GM18508 (cell line): ENCODE results near the gene HTR7.
"Not testable (repeated sequence)": the region's sequence is repeated elsewhere in the genome, so short reads cannot be mapped to it uniquely, and the experiment has no call there.

Experiments used
- ATAC-seq: cut with Tn5 transposase; IDR thresholded peaks from one replicate; pipeline ENCODE4 v1.9.1; 2021; ENCODE audit warnings: moderate number of reproducible peaks; ENCODE audit not compliant: insufficient read depth, unreplicated experiment

The HTR7 gene

DNA sequence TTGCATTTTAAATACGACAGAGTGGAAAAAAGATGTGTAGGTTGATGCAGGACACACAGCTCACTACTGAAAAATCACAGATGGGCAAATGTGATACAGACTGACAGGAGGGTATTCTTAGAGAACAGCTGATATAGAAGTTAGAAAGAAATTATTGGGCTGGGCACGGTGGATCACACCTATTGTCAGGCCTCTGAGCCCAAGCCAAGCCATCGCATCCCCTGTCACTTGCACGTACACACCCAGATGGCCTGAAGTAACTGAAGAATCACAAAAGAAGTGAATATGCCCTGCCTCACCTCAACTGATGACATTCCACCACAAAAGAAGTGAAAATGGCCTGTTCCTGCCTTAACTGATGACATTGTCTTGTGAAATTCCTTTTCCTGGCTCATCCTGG, 50.7 kb downstream of the HTR7 start:
- not testable (repeated sequence) for ATAC-seq

GRCh38 chr10:90806677-90807076, 51.2 kb downstream of the HTR7 start:
- ATAC-seq = no peak

GRCh38 chr10:90805206-90805605, 52.6 kb downstream of the HTR7 start:
- no peak for ATAC-seq

- no peak for ATAC-seq
Observed at GRCh38 chr10:90804354-90804753, 53.5 kb downstream of the HTR7 start.

- no peak for ATAC-seq
Observed at GRCh38 chr10:90801608-90802007, 56.2 kb downstream of the HTR7 start.

GRCh38 chr10:90800232-90800796, 57.5 kb downstream of the HTR7 start:
- no peak for ATAC-seq

GRCh38 chr10:90799172-90799571, 58.7 kb downstream of the HTR7 start:
- no peak for ATAC-seq

- ATAC-seq = no peak
Observed at GRCh38 chr10:90798482-90798881, 59.4 kb downstream of the HTR7 start.

DNA sequence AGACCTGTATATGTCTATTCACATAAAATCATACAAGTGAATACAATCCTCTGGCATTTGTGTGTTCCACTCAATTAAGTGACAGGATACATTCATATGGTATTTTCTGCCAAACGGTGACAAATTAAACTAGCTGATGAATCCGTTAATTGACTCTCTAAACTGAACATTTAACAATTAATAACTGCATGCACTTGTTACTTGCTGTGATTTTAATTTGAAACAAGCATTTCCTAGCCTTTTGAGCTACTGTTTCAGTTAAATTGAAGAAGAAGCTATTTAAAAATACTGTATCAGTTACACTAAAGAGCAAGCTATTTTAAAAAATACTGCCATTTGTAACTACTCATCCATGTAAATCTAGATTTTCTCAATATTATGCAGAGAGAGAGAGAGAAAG, 67.4 kb downstream of the HTR7 start:
- ATAC-seq = no peak

DNA sequence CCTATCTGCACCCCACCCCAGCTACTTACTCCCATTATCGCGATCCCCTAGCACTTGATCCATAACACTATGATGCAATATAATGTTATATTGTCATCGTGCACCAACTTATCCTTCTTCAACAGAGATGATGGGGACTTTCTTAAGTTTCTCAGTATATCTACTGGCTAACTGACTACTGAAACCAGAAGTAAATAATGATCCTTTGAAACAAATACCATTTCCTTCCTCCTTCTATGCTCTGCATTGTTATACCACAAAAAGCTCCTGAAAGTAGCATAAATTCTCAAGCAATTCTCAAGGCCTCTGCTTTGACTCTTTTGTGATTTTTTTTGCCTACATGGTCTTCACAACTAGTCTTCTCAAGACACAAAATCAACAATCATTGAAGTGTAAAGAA, 68.9 kb downstream of the HTR7 start:
- peak; percentile 92 for ATAC-seq

GRCh38 chr10:90788199-90788491, 69.7 kb downstream of the HTR7 start:
- no peak for ATAC-seq

DNA sequence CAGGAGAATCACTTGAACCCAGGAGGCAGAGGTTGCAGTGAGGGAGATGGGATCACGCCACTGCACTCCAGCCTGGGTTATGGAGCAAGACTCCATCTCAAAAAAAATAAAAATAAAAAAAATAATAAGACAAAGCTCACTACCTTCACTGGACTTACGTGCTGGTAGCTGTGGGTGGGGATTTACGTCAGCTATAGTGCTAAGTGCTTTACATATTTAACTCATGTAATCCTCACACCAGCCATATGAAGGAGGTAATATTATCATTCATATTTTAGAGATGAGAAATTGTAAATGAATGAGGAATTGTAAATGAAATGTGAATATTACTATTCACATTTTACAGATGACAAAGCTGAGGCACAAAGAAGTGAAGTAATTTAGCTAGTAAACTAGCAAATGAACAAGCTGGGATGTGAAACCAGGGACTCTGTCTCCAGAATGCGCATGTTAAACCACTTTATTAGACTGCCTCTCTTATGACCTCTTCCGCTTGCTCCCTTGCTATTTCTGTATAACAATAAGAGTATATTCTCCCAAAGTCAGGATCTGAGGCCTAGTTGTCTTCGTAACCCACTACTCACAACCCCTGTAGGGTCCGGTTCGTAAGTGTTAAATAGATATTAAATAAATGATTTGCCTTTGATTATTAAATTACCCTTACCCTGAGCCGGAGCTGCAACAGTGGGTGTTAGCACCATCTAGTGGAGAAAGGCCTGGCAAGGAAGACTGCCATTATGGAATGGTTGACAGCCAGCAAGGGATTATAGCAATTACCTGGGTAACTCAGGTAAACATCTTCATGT, 70.2 kb downstream of the HTR7 start:
- no peak for ATAC-seq

- no peak for ATAC-seq
Observed at GRCh38 chr10:90785782-90786181, 72.1 kb downstream of the HTR7 start.

- ATAC-seq = no peak
Observed at GRCh38 chr10:90784771-90785170, 73.1 kb downstream of the HTR7 start.

GRCh38 chr10:90780488-90780887, 77.4 kb downstream of the HTR7 start:
- ATAC-seq = no peak

DNA sequence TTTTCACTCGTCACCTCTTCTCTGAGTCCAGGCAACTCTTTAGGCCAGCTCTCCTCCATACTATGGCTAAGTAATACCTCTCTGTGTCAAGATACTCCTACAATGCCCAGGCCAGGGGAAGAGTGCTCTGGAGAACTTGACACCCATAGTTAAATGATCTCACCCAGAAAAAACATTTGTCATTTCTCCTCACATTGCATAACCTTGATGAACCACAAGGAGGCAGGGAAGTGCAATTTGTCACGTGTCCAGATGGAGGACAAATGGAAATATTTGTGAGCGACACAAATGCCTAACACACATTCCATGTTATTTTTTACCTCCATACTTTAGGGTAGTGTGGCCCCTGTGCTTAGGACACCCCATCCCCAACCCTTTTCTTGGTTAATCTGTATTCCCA, 78.3 kb downstream of the HTR7 start:
- ATAC-seq = no peak

GRCh38 chr10:90777621-90778020, 80.2 kb downstream of the HTR7 start:
- ATAC-seq = no peak

DNA sequence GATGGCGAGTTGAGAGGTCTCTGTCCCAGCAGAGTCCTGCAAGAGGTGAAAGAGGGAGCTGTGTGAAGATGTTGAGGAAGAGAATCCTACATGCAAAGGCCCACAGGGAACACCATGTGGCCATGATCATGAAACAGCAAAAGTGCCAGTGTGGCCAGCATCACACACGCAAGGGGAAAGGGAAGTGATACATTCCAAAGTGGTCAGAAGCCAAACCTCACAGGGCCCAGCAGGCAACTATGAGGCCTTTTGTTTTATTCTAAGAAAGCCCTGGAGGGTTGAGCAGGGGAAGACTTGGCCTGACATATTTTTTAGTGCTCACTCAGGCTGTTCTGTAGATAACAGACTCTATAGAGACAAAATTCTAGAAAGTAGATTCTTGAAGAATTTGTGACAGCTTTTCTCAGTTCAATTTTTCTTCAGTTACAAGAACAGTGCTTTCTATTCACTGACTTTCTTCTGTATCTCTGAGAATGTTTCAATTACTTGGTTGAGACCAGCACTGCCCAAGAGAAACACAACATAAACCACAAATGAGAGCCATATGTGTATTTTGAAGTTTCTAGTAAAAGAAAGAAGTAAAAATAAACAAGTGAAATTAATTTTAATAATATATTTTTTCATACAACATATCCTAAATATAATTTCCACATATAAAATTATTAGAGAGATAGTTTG, 82.3 kb downstream of the HTR7 start:
- ATAC-seq = no peak

DNA sequence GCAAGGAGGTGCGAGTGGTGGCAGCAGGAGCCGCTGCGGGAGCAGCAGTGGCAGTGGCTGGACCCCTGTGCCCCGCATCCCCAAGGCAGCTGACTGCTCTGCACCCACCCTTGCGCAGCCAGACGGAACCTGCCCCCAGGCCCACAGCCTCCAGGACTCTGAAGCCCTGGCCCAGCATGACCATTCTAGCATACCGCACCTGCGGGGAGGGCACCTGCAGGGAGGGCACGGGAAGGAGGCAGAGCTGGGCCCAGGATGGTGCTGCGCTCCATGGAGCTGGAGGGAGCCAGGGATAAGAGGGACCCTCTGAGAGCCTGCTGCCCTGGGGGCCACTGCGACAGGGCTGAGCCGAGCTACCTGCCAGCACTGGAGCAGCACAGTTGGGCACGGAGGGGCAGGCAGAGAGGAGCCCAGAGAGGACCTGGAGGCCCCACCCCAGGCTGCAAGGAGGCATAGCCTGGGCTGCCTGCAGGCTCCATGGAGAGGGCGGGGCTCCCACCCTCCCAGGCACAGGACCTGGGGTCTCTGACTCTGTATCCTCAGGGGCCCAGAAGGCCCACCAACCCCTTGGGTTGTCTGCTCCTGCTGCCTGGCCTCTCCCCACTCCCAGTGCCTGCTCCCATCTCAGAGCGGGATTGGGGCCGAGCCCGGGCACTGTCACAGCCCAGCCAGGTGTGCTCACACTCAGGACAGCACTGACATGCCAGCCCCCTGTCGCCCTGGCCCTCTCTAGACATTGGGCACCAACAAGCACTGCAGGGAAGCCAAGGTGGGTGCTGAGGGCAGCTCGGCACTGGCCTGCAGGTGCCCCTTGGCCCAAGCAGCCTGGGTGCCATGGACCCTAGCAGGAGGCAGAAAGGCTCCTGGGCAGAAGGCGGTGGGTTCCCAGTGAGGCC, 87.6 kb downstream of the HTR7 start:
- no peak for ATAC-seq

DNA sequence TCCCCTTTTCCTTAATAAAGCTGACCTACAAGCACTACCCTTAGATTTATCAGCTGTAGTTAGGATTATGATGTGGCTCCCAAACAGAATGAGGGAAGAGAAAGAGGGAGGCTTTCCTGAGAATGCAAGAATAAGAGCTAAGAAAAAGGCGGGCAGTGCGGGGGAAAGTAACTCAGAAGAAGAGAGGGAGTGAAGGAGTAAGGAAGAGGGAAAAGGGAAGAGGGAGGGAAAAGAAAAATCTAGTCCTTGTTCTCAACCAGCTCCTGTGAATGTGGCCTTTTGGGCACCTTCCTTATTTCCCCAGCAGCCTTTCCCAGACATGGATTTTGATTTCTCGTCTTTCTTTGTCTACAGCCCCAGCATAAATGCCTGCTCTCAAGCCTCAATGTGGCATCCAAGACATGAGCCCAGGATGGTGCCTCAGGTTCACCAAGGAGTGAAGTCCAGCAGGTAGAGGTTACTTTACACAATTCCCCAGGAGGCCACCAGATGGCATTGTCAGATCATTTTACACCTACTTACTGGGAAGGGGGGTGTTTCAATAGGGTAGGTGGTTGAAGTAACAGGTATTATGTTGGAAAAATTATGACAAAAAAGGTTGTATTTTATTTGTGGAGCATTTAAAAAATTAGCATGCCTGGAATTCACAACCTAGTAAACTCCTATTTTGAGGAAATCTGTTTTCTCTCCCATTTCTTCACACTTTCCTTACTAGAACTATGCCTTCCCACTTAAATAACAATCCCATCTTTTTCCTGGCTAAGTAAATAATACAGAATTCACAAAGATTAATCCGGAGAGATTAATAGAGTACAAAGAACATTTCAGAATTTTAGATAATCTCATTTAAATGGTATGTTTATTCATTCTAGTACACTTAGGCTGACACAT, 106.5 kb downstream of the HTR7 start:
- ATAC-seq = no peak
